Kidney tubule cell (primary cell): ENCODE data around the gene DMGDH.

Experiments used
- DNase-seq: peaks from one replicate; pipeline ENCODE4 v3.0.0-alpha.2; 2018; ENCODE audit warnings: low spot score

Gene DMGDH

GRCh38 chr5:79070350-79070667 is 835 bp upstream of the DMGDH start:
- DNase-seq = peak; percentile 48

GRCh38 chr5:79062436-79062835 is 7.0 kb downstream of the DMGDH start:
- DNase-seq = peak; percentile 47

- no peak for DNase-seq
These were observed 9.8 kb downstream of the DMGDH start for GRCh38 chr5:79059674-79060073.

GRCh38 chr5:79056847-79057246 is 12.6 kb downstream of the DMGDH start:
- no peak for DNase-seq

GRCh38 chr5:79055017-79055416 is 14.5 kb downstream of the DMGDH start:
- DNase-seq = no peak

GRCh38 chr5:79053321-79053720 is 16.2 kb downstream of the DMGDH start:
- DNase-seq = no peak

GRCh38 chr5:79050498-79050897 is 19.0 kb downstream of the DMGDH start:
- DNase-seq = no peak

GRCh38 chr5:79048437-79048836 is 21.0 kb downstream of the DMGDH start:
- DNase-seq = no peak

GRCh38 chr5:79047199-79047598 is 22.3 kb downstream of the DMGDH start:
- DNase-seq = no peak

GRCh38 chr5:79042188-79042587 is 27.3 kb downstream of the DMGDH start:
- no peak for DNase-seq

- DNase-seq = no peak
These were observed 32.7 kb downstream of the DMGDH start for GRCh38 chr5:79036769-79037168.

- DNase-seq = no peak
These were observed 34.2 kb downstream of the DMGDH start for GRCh38 chr5:79035237-79035636.

GRCh38 chr5:79032782-79033181 is 36.7 kb downstream of the DMGDH start:
- DNase-seq = no peak

- DNase-seq = peak; percentile 44
These were observed 37.3 kb downstream of the DMGDH start for GRCh38 chr5:79032031-79032695.

GRCh38 chr5:79031485-79031867 is 38.0 kb downstream of the DMGDH start:
- DNase-seq = no peak

- DNase-seq = peak; percentile 95
These were observed 38.6 kb downstream of the DMGDH start for GRCh38 chr5:79030663-79031484.

GRCh38 chr5:79025054-79025472 is 44.4 kb downstream of the DMGDH start:
- peak; percentile 72 for DNase-seq

- no peak for DNase-seq
These were observed 45.5 kb downstream of the DMGDH start for GRCh38 chr5:79023947-79024346.

GRCh38 chr5:79023348-79023747 is 46.1 kb downstream of the DMGDH start:
- DNase-seq = no peak

- DNase-seq = no peak
These were observed 46.7 kb downstream of the DMGDH start for GRCh38 chr5:79022771-79023170.

GRCh38 chr5:79021753-79022152 is 47.7 kb downstream of the DMGDH start:
- DNase-seq = no peak

- DNase-seq = peak; percentile 84
These were observed 48.5 kb downstream of the DMGDH start for GRCh38 chr5:79020861-79021561.

- no peak for DNase-seq
These were observed 54.8 kb downstream of the DMGDH start for GRCh38 chr5:79014631-79015030.
